B cell (primary cell): ENCODE results near the gene MRTO4.

ENCODE experiments used
- CTCF ChIP-seq: fragments of 200-600 bp; IDR thresholded peaks from one replicate; pipeline ENCODE4 v1.8.0; 2022; ENCODE audit warnings: antibody characterized with exemption, mild to moderate bottlenecking
- EZH2 ChIP-seq: IDR thresholded peaks from 2 replicates; pipeline ENCODE4 v1.6.1; 2012; ENCODE audit warnings: borderline replicate concordance, low read depth, mild to moderate bottlenecking, moderate library complexity, low read length; ENCODE audit not compliant: insufficient read depth, poor library complexity, severe bottlenecking

DNA sequence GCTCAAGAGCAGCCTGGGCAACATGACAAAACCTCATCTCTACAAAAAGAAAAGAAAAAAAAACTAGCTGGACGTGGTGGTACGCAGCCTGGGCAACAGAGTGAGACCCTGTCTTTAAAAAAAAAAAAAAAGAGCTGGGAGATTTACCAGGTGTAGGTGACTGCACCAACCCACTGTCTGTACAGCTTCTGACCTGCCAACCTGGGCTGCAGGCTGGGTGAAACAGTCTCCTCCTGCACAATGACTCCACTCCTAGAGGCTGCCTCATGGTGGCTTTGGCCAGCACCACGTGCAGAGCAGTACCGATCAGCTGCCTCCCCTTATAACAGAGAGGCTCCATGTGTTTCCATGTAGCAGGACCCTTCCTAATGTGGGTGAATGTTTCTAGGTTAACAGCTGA is 3.7 kb downstream of the MRTO4 start:
- no peak for TF ChIP-seq CTCF
- TF ChIP-seq EZH2 = no peak
